IMR-90 (cell line): ENCODE measurements around the gene CCNDBP1. TPM values are rescaled to one million over a fixed set of nuclear protein-coding genes. Genes with fewer than 3 reads are reported as not detected.

Source experiments
- ATAC-seq: fragments of 200-7000 bp; cut with Tn5 transposase; 2 replicates; pipeline ENCODE4 v1.9.1; 2020; ENCODE audit warnings: low read depth, mild to moderate bottlenecking, moderate library complexity
- BruUV-seq: library from RNA; stranded (reverse); fragments of 400-500 nt; replicated peaks from 2 replicates; lab custom pipeline; 2021; lab: Mats Ljungman, UMichigan
- CTCF ChIA-PET: fragments of 300-600 bp; formaldehyde crosslinking; extraction: SDS; loops from one replicate; lab custom pipeline; 2021; ENCODE audit warnings: antibody characterized with exemption; lab: Yijun Ruan, JAX
- POLR2A ChIA-PET: fragments of 300-600 bp; sonication (Branson Sonifier 250); formaldehyde crosslinking; loops from one replicate; lab custom pipeline; 2022; ENCODE audit warnings: antibody characterized with exemption; ENCODE audit not compliant: unreplicated experiment; lab: Charles Lee
- DNase-seq: peaks from one replicate; pipeline ENCODE4 v3.0.0; 2013
- H2AFZ ChIP-seq: replicated peaks from 2 replicates; pipeline ENCODE3; 2013; ENCODE audit warnings: low read length, mild to moderate bottlenecking; ENCODE audit not compliant: poor library complexity
- H2AK5ac ChIP-seq: 2 replicates; pipeline ENCODE4 v1.6.1; 2013; ENCODE audit warnings: low read depth, low read length, inconsistent platforms
- H2AK9ac ChIP-seq: replicated peaks from 2 replicates; pipeline ENCODE3; 2013; ENCODE audit warnings: mild to moderate bottlenecking, low read depth, low read length, moderate library complexity; ENCODE audit not compliant: poor library complexity
- H2BK120ac ChIP-seq: 2 replicates; pipeline ENCODE4 v1.6.1; 2013; ENCODE audit warnings: low read depth, low read length, inconsistent platforms
- H2BK15ac ChIP-seq: 3 replicates; pipeline ENCODE4 v1.6.1; 2013; ENCODE audit warnings: low read depth, low read length, inconsistent platforms
- H2BK20ac ChIP-seq: 2 replicates; pipeline ENCODE4 v1.6.1; 2013; ENCODE audit warnings: low read depth, mild to moderate bottlenecking, inconsistent platforms, low read length, moderate library complexity
- H2BK5ac ChIP-seq: 2 replicates; pipeline ENCODE4 v1.6.1; 2013; ENCODE audit warnings: mild to moderate bottlenecking, low read depth, low read length, inconsistent platforms; ENCODE audit not compliant: poor library complexity, severe bottlenecking
- H3K14ac ChIP-seq: replicated peaks from 2 replicates; pipeline ENCODE4 v1.6.1; 2013; ENCODE audit warnings: low read depth, low read length, inconsistent platforms
- H3K18ac ChIP-seq: 2 replicates; pipeline ENCODE4 v1.6.1; 2013; ENCODE audit warnings: low read depth, low read length, control low read depth
- H3K23ac ChIP-seq: 2 replicates; pipeline ENCODE4 v1.6.1; 2013; ENCODE audit warnings: low read depth, low read length, inconsistent platforms
- H3K27ac ChIP-seq: 2 replicates; pipeline ENCODE4 v1.5.1; 2013; ENCODE audit warnings: mild to moderate bottlenecking, control low read depth, low read length; ENCODE audit not compliant: insufficient read depth
- H3K27me3 ChIP-seq: 2 replicates; pipeline ENCODE4 v1.6.1; 2013; ENCODE audit warnings: low read length; ENCODE audit not compliant: control insufficient read depth, insufficient read depth
- H3K36me3 ChIP-seq: 2 replicates; pipeline ENCODE4 v1.6.1; 2013; ENCODE audit warnings: low read length, mixed read lengths; ENCODE audit not compliant: control insufficient read depth, insufficient read depth
- H3K4ac ChIP-seq: 2 replicates; pipeline ENCODE4 v1.6.1; 2013; ENCODE audit warnings: low read depth, low read length, inconsistent platforms
- H3K4me1 ChIP-seq: 2 replicates; pipeline ENCODE4 v1.6.1; 2013; ENCODE audit warnings: low read length, mixed read lengths; ENCODE audit not compliant: control insufficient read depth, insufficient read depth
- H3K4me2 ChIP-seq: 2 replicates; pipeline ENCODE4 v1.6.1; 2013; ENCODE audit warnings: low read depth, mild to moderate bottlenecking, control low read depth, low read length, moderate library complexity
- H3K4me3 ChIP-seq: 2 replicates; pipeline ENCODE4 v1.5.1; 2013; ENCODE audit warnings: low read depth, mild to moderate bottlenecking, control low read depth, low read length, moderate library complexity; ENCODE audit not compliant: insufficient read depth
- H3K56ac ChIP-seq: 2 replicates; pipeline ENCODE4 v1.6.1; 2013; ENCODE audit warnings: low read length, inconsistent platforms; ENCODE audit not compliant: insufficient read depth; ENCODE audit errors: extremely low read depth
- H3K79me1 ChIP-seq, 2 experiments: 2 replicates each; pipeline ENCODE4 v1.6.1; 2013; ENCODE audit warnings: low read length in 2 of 2, inconsistent platforms in 1 of 2, low read depth in 1 of 2
- H3K9ac ChIP-seq: 2 replicates; pipeline ENCODE4 v1.6.1; 2013; ENCODE audit warnings: low read depth, low read length, control low read depth
- H3K9me1 ChIP-seq: 2 replicates; pipeline ENCODE4 v1.6.1; 2013; ENCODE audit warnings: low read length, inconsistent platforms; ENCODE audit not compliant: insufficient read depth
- H3K9me3 ChIP-seq: 2 replicates; pipeline ENCODE4 v1.6.1; 2013; ENCODE audit warnings: low read length; ENCODE audit not compliant: control insufficient read depth, insufficient read depth
- H4K20me1 ChIP-seq: 2 replicates; pipeline ENCODE4 v1.6.1; 2013; ENCODE audit warnings: low read length, inconsistent platforms; ENCODE audit not compliant: insufficient read depth
- H4K5ac ChIP-seq: 2 replicates; pipeline ENCODE4 v1.6.1; 2013; ENCODE audit warnings: mild to moderate bottlenecking, low read depth, low read length, control low read depth
- H4K8ac ChIP-seq, 2 experiments: 2 replicates each; pipeline ENCODE4 v1.6.1; 2013; ENCODE audit warnings: low read depth in 2 of 2, low read length in 2 of 2, control low read depth in 1 of 2, inconsistent platforms in 1 of 2
- H4K91ac ChIP-seq: 2 replicates; pipeline ENCODE4 v1.6.1; 2013; ENCODE audit warnings: low read depth, low read length, inconsistent platforms; ENCODE audit not compliant: insufficient read depth
- ELK1 ChIP-seq: fragments of 150-350 bp; IDR thresholded peaks from 2 replicates; pipeline ENCODE4 v1.6.1; 2016; ENCODE audit warnings: low read depth, mild to moderate bottlenecking, low read length, moderate library complexity, borderline replicate concordance
- FOS ChIP-seq: fragments of 150-350 bp; IDR thresholded peaks from 2 replicates; pipeline ENCODE4 v1.6.1; 2016; ENCODE audit warnings: low read depth, low read length
- POLR2A ChIP-seq: IDR thresholded peaks from 2 replicates; pipeline ENCODE4 v1.6.1; 2012; ENCODE audit warnings: mild to moderate bottlenecking, low read depth, low read length
- RAD21 ChIP-seq: IDR thresholded peaks from 2 replicates; pipeline ENCODE4 v1.6.1; 2012; ENCODE audit warnings: low read length, improper control_type of control experiment
- RCOR1 ChIP-seq: IDR thresholded peaks from 2 replicates; pipeline ENCODE4 v1.6.1; 2012; ENCODE audit warnings: mild to moderate bottlenecking, low read length, improper control_type of control experiment; ENCODE audit not compliant: insufficient replicate concordance
- WGBS, 2 experiments: methylation state at CpG; one replicate each; pipeline versions ENCODE4 v1.1.5 to v1.1.7; 2013; ENCODE audit warnings: missing lambda C conversion rate in 2 of 2; ENCODE audit not compliant: insufficient read length in 1 of 2; ENCODE audit errors: extremely low coverage in 2 of 2; 5-methylcytosine and 5-hydroxymethylcytosine counted together
- dilution Hi-C: fragments of 300-500 bp; cut with HindIII; formaldehyde crosslinking; loops from one replicate; pipeline ENCODE4 v1.14.3; 2018; ENCODE audit warnings: low sequenced_read_pairs; ENCODE audit not compliant: unreplicated experiment
- in situ Hi-C: fragments of 300-500 bp; cut with MboI; formaldehyde crosslinking; loops from 3 replicates; pipeline ENCODE4 v1.14.3; 2019; ENCODE audit warnings: low sequenced_read_pairs, inconsistent platforms, mixed read lengths
- intact Hi-C: fragments of 100-400 bp; cut with micrococcal nuclease; formaldehyde crosslinking; loops from 2 replicates; pipeline ENCODE4 v1.10.0; 2022
- polyA plus RNA-seq, 3 experiments: library from polyadenylated mRNA; depleted of rRNA; stranded (reverse); fragments of >200 nt; gene quantifications; 2 replicates each; pipeline ENCODE4 v1.2.3, GENCODE V29; 2012; ENCODE audit warnings: low replicate concordance in 1 of 3
- total RNA-seq: library from RNA; depleted of rRNA; stranded (reverse); fragments of >200 nt; gene quantifications from 2 replicates; pipeline ENCODE4 v1.2.3, GENCODE V29; 2012; rRNA removed

The CCNDBP1 gene
- total and polyA plus RNA-seq, 2 of the 4 experiments (the other 2 are of a cell fraction) = 34.9 to 40.3 TPM

- no peak overlapping the region for H3K4me3 ChIP-seq
These were observed 61.1 kb downstream of the CCNDBP1 start for GRCh38 chr15:43246261-43246774.

More at GRCh38 chr15:43246261-43246774, 61.1 kb downstream of the CCNDBP1 start:
- CTCF ChIA-PET = no interaction called here
- Histone ChIP-seq H4K8ac (no peak overlapping the region), H3K56ac (no peak overlapping the region), H3K4ac (no peak overlapping the region), H2BK5ac (no peak overlapping the region), H3K36me3 (no peaks in the 10 kb centered on the region), H3K18ac (no peak overlapping the region), H3K9me3 (no peaks in the 10 kb centered on the region), H2AFZ (no peak overlapping the region), H3K14ac (no peak overlapping the region), H2BK15ac (no peak overlapping the region), H3K4me2 (no peak overlapping the region), H3K9ac (no peak overlapping the region), H3K27me3 (peaks cover 33% of the 10 kb centered on the region), H2AK5ac (no peak overlapping the region), H4K91ac (no peak overlapping the region), H2BK20ac (no peak overlapping the region), H3K4me1 (peaks cover 2% of the 10 kb centered on the region; the same call in 1 of the 2 replicates), H3K23ac (no peak overlapping the region), H4K20me1 (no peaks in the 10 kb centered on the region), H3K79me1 (no peaks in the 10 kb centered on the region), H4K5ac (no peak overlapping the region), H2AK9ac (no peak overlapping the region), H2BK120ac (no peak overlapping the region), H3K27ac (no peak overlapping the region), H3K9me1 (no peaks in the 10 kb centered on the region)
- dilution Hi-C loops = no loop called here
- intact Hi-C loops = no loop called here
- no TSS peak for BruUV-seq
- in situ Hi-C loops = no loop called here
- no peak for TF ChIP-seq RAD21
- TF ChIP-seq FOS = no peak
- no peak for TF ChIP-seq ELK1
- TF ChIP-seq POLR2A = no peak
- no peak for TF ChIP-seq RCOR1
- WGBS, 2 experiments = 67% methylated on average over 1 of the region's 6 CpGs; no CpG with 5 or more reads in 1 of the 2 experiments
- no peak for DNase-seq
- ATAC-seq = no peak
- POLR2A ChIA-PET = no interaction called here

Other genes with a start within 250 kb of the CCNDBP1 start
- 30.1 and 48.9 TPM in 2 replicates for gene UBR1, start 79.4 kb upstream of the CCNDBP1 start, total RNA-seq
- gene UBR1, start 79.4 kb upstream of the CCNDBP1 start, polyA plus RNA-seq (2012; rRNA removed) = 5.0 and 6.5 TPM in 2 replicates
- 5.6 and 8.6 TPM in 2 replicates for gene TMEM62, start 51.8 kb upstream of the CCNDBP1 start, total RNA-seq
- 3.1 and 3.7 TPM in 2 replicates for gene TMEM62, start 51.8 kb upstream of the CCNDBP1 start, polyA plus RNA-seq (2012; rRNA removed)
- gene EPB42, start 35.6 kb downstream of the CCNDBP1 start, total RNA-seq = not detected in 2 replicates
- not detected in 2 replicates for gene EPB42, start 35.6 kb downstream of the CCNDBP1 start, polyA plus RNA-seq (2012; rRNA removed)
- not detected in 2 replicates for gene TGM5, start 81.5 kb downstream of the CCNDBP1 start, total RNA-seq
- gene TGM5, start 81.5 kb downstream of the CCNDBP1 start, polyA plus RNA-seq (2012; rRNA removed) = not detected in 2 replicates
- not detected in 2 replicates for gene TGM7, start 116.9 kb downstream of the CCNDBP1 start, total RNA-seq
- not detected in 2 replicates for gene TGM7, start 116.9 kb downstream of the CCNDBP1 start, polyA plus RNA-seq (2012; rRNA removed)
- 9.7 and 12.2 TPM in 2 replicates for gene LCMT2, start 145.2 kb downstream of the CCNDBP1 start, total RNA-seq
- 5.7 and 5.8 TPM in 2 replicates for gene LCMT2, start 145.2 kb downstream of the CCNDBP1 start, polyA plus RNA-seq (2012; rRNA removed)
- gene ZSCAN29, start 185.6 kb downstream of the CCNDBP1 start, total RNA-seq = 8.6 and 9.4 TPM in 2 replicates
- 5.6 and 6.8 TPM in 2 replicates for gene ZSCAN29, start 185.6 kb downstream of the CCNDBP1 start, polyA plus RNA-seq (2012; rRNA removed)
- 11.9 and 12.7 TPM in 2 replicates for gene TUBGCP4, start 185.7 kb downstream of the CCNDBP1 start, total RNA-seq
- 7.7 and 7.9 TPM in 2 replicates for gene TUBGCP4, start 185.7 kb downstream of the CCNDBP1 start, polyA plus RNA-seq (2012; rRNA removed)